GM19035 (cell line): Measurements from ENCODE around the gene COL2A1.

Experiments
- ATAC-seq: cut with Tn5 transposase; IDR thresholded peaks from one replicate; pipeline ENCODE4 v1.9.1; 2021; ENCODE audit not compliant: unreplicated experiment

COL2A1 gene

DNA sequence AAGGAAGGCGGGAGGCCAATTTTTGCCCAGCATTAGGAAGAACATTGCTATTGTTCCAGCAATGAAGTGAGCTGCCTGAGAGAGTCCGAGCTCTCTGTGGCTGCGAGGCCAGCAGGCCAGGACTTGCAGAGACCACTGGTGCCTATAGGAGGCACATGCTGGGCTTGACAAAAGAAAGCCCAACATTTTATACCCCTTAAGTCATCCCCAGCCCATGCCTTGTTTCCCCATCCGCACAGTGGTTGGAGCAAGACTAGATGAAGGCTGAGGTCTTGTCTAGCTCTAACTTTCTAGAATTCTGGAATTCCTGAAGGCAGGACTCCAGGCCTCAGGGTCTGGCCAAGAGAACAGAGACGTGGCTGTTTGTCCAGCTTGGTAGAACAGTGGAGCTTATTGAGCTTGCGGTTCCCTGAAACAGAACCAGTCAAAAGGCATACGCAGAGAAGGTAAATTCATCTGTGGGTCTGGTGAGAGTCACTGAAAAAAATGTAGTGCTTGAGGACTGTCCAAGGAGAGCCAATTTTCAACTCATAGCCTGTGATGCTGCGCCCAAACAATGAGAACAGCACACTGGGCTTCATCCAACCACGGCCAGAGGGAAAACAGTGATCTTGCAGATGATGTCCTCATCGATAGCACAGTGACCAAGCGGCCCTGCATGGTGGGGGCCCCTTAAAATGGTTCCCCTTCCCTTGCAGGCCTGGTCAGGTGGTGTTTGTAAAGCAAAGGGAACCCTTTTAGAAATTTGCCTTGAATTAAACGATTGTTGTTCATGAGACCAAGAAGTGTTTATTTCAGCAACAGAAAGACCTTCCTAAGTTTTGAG lies 27.1 kb upstream of the COL2A1 start:
- ATAC-seq, result no peak

DNA sequence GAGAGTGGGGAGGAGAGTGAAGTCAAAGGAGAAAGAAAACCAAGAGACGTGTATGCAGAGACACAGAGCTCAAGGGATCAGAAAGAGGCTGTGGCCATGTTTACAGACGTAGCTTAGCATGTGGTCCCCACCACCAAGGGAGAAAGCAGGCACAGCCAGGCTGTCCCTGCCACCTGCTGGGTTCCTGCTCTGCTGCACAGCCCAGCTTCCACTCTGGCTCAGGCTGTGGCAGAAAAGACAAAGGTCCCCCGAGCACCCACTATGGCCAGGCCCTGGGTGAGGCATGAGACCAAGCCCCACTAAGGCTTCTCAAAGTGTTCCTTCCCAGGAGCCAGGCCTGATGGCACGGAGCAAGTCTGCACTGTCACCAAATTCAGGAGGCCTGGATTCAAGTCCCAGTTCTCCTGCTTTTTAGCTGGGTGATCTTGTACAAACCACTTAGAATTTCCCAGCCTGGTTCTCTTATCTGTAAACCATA lies 25.9 kb upstream of the COL2A1 start:
- ATAC-seq, result no peak

DNA sequence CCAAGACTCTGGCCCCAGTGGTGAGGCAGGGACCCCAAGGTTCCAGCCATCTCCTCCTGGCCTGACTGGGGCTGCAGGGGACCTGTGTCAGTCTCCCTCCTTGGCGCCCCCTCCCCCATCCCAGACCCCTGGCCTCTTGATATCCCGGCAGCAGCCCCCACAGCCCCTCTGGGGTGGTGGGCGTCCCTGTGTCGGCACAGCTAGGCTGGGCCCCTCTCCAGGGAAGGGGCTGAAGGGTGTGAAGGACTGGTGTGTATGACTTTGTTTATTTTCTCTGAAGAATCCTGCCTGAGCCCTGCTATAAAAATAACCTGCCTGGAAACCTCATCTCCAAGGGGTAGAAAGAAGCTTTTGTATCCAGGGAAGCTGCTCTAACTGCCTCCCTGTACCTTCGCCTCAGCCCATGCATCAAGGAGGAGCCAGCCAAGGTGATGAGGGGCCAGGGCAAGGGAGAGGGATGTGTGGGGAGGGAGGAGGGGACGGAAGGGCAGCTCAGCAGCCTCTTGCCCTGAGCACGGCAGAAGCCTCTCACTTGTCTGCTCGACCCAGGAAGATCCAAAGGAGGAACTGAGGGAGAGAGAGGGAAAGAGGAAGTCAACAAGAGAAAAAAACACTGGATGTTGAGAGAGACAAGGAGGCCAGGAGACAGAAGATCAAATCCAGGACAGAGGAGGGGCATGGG lies 25.4 kb upstream of the COL2A1 start:
- no peak for ATAC-seq

DNA sequence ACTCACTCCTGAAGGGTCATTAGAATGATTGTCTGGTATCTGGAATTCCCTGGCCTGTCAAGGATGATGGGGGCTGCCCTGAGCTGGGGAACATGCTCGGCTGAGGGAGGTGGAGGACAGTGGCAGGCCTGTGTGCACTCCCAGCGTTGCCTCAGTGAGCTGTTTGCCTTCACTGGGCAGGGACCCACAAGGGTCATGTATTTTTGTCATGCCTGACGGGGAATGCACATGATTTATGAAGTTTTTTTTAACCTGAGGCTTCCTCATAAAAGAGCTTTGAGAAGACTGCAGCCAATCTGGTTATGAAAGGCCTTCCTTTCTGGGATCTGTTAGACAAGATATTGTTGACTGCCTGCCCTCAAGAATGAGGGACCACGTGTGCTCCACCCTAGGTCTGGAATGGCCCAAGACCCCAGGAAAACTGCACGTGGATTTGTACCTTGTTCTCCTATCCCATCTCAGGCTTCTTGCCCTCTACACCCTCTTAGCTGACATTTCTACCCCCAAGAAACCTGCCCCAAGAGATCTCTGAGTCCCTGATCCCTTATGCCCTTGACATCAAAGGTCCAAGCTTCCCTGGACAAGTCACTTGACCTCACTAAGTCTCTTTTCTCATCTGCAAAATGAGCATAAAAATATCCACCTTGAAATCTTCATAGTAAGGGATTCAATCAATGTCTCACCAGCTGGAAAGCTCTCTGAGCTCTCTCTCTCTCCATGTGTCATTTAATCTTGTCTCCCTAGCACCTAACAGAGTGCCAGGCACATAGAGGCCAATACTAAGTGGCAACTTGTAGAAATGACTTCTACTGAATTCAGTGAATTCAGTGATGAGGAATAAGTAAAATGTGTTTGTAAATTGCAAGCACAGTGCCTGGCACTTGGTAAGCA lies 24.5 kb upstream of the COL2A1 start:
- ATAC-seq, result no peak

DNA sequence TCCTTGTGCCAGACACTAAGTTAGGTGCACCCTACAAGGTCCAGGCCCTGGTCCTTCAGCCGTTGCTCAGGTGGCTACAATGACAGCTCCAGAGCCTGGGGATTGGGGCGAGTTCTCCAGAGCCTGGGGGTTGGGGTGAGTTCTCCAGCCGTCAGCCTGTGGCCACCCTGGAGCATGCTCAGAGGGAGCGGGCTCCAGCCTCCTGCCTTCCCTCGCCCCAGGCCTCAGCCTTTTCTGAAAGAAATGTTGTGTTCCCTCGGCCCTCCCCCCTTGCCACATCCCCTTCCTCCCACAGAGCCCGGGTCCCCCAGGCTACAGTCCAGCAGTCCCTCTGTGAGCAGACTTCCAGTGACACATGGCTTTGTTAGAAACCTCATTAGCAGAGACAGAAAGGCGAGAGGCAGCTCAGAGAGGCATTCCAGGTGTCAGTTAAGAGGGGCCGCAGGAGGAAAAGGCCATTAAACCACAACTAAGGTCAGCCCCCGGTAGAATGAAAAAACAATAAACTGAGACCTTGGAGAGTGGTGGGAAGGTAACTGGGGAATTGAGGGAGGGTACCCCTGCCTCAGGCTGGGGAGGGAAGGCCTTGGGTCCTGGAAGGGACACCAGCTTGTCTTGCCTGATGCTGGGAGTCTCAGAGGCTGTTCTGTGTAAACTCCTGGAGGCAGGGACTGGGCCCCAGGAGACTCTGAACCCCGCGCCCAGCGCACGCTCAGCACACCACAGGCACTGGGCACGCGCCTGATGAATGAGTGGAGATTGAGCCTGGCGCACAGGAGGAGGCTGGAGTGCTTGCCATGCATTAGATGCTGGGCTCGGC lies 23.1 kb upstream of the COL2A1 start:
- no peak for ATAC-seq

DNA sequence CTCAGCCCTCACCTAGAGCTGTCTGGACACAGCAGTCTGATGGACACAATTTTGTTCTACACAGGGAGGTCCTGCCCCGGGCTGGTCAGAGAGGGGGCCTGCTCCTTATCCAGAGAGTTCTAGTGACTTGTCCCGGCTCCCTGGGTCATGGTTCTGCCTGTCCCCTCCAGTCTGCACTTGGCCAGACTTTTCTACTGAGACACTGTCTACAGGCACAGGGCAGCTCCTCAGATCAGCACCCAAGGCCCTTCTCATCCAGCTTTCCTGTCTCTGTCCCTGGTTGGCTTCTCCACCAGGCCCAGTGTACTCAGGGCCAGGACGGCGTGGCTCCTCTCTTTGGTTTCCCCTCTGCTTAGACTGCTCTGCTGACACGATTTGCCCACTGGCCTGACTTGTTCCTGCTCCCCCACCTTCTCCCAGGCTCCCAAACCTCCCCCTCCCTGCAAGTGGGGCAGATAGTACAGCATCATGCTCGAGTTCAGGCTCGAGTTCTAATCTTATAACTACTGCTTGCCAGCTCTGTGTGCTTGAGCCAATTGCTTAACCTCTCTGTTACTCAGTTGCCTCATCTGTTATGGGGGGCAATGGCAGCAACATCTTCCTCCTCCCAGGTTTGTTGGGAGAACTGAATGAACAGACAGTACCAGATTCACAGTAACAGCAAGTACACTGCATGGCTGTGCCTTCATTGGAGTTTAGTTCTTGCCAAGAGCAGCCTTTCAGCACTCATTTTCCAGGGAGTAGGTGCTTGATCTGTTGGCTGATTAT lies 22.0 kb upstream of the COL2A1 start:
- no peak for ATAC-seq

DNA sequence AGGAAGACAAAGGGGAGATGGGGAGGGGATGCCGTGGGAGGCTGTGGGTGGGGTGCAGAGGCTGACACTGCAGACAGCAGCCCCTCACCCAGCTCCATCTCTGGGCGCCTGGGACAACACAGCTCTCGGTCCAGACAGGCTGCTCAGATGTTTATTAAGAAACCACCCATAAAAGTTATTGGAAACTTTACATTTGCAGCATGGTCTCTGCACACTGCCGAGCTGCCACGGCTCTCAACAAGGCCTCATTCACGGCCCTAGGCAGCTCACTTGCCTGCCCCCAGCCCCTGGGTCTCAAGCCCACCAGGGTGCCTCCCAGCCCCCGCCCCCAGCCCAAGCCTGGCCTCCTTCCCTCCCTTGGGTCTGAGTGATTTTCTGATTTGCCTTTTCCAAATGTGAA lies 21.0 kb upstream of the COL2A1 start:
- no peak for ATAC-seq

DNA sequence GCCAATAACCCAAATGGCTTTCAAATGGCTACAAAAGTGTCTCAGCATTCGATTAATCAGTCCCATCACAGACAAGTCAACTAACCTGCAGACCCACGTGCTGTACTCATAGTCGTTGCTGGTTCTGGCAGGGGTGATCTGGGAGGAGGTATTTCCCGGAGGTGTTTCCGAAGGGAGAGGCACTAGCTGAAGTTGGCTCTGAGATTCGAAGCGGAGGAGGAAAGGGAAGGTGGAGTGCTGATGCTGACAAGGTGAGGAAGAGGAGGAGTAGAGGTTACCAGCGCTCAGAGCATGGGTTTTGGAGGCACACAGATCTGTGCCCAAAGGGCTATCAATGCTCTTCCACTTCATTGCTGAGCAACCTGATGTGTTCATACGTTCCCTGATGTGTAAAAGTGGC lies 20.5 kb upstream of the COL2A1 start:
- ATAC-seq, result no peak

DNA sequence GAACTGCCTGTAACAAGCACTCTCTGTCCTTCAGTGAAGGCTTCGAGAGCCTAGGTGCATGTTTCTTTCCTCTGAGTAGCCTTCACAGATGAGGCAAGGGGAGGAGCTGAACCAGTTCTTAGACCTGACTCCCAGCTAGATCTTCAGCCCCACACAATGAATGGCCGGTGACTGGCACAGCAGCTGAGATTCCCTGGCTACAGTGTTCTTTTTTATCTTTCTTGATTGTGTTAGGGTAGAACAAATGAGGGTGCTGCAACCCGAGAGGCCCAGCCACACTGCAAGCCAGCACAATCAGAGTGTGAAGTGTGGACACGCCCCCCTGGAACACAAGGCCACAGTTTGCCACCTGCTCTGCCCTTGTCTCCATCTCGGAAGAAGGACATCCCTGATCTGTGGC lies 19.1 kb upstream of the COL2A1 start:
- ATAC-seq, result no peak

DNA sequence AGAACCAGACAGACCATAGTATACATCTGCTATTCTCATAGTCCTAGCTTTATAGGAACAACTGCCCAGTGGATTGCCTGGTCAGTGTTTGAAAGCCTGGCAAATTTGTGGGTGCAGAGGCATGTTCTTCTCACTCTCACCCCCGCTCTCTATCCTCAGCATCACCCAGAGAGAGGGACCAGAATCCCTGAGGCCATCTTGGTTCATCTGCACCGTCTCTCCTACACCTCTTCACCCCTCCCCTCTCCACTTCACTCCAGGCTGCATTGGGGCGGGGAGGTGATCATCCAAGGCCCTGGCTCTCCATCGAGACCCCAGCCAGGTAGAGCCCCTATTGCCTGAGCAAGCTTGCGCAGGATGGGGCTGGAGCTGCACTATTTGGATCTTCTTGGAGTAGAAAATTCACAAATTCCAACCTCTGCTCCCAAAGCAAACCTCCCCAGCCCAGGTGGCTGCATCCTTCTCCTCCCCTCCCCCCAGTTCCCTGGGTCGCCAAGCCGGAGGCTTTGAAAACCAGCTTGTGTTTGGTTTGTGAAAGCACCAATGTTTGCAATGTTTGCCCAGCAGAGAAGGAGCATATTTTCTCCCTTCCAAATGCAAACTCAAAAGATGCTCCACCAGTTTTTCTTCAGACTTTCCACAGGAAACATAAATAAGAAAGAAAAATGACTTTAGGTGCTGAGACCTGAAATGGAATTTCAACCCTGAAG lies 18.6 kb upstream of the COL2A1 start:
- ATAC-seq, result no peak

DNA sequence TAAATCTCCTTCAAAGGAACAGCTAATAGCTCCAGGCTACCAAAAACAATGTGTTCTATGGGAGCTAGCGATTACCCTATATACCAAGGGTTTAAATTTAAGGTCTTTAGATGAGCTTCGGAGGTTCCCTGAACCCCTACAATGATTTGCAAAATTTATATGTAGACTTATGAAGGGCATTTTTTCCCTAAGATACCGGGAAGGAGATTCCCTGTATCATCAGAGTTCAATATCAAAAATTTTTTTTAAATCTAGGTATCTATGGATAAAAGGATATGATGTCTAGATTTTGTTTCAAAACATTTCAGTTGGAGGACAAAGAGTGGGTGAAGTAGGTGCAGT lies 17.9 kb upstream of the COL2A1 start:
- ATAC-seq, result no peak

DNA sequence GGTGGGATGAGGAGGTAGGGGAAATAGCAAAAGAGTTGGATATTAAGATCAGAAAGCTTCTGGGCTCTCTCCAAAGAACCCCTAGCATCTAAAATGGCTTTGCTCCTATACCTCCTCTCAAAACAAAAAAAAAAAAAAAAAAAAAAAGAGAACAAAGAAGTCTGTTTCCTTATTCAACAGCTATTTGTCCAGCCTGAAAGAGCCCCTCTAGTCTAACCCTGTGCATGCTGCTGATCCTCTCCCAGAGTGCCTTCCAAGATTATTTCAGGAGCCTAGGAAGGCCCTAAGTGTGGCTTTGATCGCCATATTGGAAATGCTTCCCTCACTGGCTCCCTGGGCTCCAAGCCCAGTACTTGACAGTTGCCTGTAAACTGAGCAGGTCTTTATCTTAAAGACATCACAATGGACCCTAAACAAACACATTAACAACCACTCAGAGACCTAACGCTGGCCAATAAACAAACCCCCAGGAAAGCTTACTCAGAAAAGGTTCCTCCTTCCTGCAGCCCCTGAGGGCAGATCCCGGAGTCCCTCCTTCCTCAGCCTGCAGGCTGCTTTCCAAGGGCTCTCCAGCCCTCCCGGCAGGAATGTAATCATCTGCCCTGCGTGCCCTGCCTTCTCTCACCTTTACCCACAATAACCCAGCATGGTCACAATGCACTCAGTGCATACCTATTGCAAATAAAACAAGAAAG lies 17.4 kb upstream of the COL2A1 start:
- no peak for ATAC-seq

DNA sequence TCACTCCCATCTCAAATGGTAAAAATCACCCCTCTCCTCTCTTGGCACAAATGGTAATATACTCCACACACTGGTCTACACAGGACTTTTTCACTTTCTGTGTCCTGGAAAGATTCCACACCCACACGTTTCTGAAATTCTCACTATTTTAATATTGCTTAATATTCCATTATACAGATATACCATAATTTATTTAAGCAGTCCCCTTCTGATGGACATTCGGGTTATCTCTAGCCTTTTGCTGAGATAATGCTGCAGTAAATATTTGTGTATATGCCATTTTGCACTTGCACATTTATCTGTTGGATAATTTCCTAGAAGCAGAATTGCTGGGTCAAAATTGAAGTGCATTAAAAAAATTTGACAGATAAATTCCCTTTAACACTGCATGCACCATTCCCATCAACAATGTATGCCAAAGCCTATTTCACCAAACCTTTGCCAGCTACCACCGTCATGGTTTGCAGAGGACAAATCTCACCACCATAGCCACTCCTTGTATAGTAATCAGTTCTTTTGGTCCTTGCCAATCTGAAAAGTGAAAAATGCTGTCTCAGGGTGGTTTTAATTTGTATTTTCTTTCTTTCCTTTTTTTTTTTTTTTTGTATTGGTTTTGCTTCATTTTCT lies 15.5 kb upstream of the COL2A1 start:
- no peak for ATAC-seq

DNA sequence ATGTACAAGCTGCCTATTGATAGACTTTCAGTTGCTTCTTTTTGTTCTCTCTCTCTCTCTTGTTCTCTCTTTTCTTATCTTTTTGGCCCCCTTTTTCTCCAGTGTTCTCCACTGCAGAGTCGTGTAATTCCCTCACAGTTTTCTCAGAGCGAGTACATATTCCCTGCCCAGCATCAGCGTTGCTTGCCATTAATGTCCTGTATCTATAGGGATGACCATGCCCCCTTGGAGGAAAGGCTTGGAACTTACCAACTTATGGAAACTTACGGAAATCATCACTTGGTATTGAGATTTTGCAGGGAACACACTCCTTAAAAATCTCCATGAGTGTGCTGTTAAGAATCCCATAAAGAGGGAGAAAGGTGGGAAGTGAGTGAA lies 14.3 kb upstream of the COL2A1 start:
- ATAC-seq, result no peak

DNA sequence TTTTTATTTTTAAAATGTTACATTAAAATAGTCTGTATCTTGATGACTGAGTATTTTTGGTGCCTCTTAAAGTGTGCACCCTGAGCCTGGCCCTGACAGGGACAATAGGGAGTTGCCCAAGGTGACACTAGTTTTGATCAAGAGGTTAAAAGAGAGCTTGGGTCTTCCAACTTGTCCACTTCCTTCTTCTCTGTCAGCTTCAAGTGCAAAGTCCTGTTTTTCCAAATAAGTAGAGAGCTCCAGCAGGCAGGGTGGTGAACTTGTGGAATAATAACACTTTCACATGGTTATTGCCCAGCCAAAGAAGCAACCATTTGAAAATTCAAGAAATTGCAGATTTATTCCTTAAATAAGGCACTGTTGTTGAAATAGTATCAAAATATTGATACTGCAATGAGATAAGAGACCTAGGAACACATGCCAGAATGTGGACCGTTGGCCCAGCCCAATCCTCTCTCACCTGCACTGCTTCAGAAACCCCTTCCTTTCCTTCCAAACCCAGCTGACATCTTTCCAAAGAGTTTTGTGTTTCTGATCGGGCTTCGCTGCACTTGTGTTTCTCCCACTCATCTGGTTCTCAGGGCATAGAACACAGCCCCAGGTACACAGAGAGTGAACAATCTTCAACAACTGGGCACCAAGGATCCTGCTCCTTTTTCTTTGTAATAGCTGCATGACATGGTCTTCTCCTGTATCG lies 13.8 kb upstream of the COL2A1 start:
- ATAC-seq, result no peak

DNA sequence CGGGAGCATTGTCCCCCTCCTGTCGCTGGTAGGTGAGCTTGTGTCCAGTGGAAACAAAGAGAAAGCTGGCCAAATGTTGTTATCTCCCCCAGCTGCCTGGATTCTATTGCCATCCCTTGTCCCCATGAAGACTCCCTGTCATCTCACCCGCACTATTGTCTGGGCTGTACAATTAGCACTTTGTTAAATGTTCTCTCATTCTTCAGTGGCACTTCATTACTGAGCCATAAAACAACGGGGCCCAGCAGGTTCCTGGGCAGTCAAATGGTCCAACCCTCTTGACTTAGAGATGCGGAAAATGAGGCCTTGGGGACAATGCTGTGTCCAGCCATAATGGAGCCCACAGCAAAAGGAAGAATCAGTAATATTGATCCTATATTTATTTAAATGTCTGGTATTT lies 13.2 kb upstream of the COL2A1 start:
- no peak for ATAC-seq

DNA sequence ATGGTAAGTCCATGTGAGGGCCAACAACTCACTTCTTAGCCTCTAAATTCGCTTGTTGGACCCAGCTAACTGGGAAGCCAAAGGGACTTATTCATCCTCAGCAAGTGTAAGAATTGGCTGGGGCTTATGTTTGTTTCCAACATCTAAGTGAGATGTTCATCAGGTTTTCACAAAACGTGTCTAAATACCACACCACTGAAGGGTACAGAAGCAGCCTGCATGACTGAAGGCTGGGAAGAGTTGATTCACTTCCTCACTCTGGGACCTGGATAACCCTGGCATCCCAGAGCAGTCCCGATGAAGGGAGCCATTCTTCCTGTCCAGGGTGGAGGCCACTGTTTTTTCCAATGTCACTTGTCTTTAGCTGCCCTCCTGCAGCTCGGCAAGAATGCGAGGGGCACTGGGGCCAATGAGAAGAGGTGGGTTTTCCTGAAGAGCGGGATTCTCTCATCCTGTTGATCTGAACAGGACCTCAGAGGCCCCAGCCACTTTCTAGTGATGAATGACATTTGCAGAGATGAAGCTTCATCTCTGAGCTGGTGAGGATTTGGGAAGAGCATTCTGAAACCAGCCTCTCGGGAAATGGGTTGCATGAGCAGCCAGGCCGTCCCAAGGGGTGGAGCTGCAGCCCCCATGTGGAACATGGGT lies 12.2 kb upstream of the COL2A1 start:
- no peak for ATAC-seq
